Ascending aorta (tissue), 2 donors: ENCODE data around the gene SAXO2. TPM values are rescaled to one million over a fixed set of nuclear protein-coding genes. Genes with fewer than 3 reads are reported as not detected.
A peak's percentile ranks its signal among the peaks of the same experiment; 100 is the strongest.
"Not testable (repeated sequence)": the region's sequence is repeated elsewhere in the genome, so short reads cannot be mapped to it uniquely, and the experiment has no call there.

Source experiments
- DNase-seq, 2 donors: peaks; one replicate each; pipeline ENCODE4 v3.0.0-alpha.2; 2019; ENCODE audit warnings: low spot score in 2 of 2
- H3K27ac ChIP-seq, 2 donors: fragments of 200-600 bp; sonication (generic); one replicate each; pipeline ENCODE4 v1.5.1; 2016 to 2017; ENCODE audit warnings: mild to moderate bottlenecking in 1 of 2
- H3K27me3 ChIP-seq: fragments of 200-600 bp; sonication (generic); one replicate; pipeline ENCODE4 v1.5.1; 2017
- H3K36me3 ChIP-seq, 2 donors: fragments of 200-600 bp; sonication (generic); one replicate each; pipeline ENCODE4 v1.5.1; 2016
- H3K4me1 ChIP-seq, 2 donors: fragments of 200-600 bp; sonication (generic); one replicate each; pipeline ENCODE4 v1.5.1; 2016 to 2017; ENCODE audit warnings: mild to moderate bottlenecking in 1 of 2
- H3K4me3 ChIP-seq, 2 donors: fragments of 200-600 bp; sonication (generic); one replicate each; pipeline ENCODE4 v1.5.1; 2016 to 2017; ENCODE audit warnings: mild to moderate bottlenecking in 1 of 2
- H3K9me3 ChIP-seq, 2 donors: fragments of 200-600 bp; sonication (generic); one replicate each; pipeline ENCODE4 v1.5.1; 2016
- intact Hi-C: fragments of 100-400 bp; cut with DNase I; formaldehyde crosslinking; loops from one replicate; pipeline ENCODE4 v1.15.1; 2023
- total RNA-seq: library from RNA; depleted of rRNA; stranded (reverse); fragments of >200 nt; gene quantifications from one replicate; pipeline ENCODE4 v1.1.0, GENCODE V29; 2016
- TF ChIP-seq, protein P1 (sequence below), 3 experiments: fragments of 200-600 bp in 2 of 3; fragments of 450-650 bp in 1 of 3; sonication (generic) in 2 of 3; IDR thresholded peaks; one replicate each; pipeline ENCODE4 v1.5.1; 2016 to 2019; ENCODE audit warnings: antibody characterized with exemption in 3 of 3, mild to moderate bottlenecking in 1 of 3, moderate library complexity in 1 of 3

The SAXO2 gene, protein sequence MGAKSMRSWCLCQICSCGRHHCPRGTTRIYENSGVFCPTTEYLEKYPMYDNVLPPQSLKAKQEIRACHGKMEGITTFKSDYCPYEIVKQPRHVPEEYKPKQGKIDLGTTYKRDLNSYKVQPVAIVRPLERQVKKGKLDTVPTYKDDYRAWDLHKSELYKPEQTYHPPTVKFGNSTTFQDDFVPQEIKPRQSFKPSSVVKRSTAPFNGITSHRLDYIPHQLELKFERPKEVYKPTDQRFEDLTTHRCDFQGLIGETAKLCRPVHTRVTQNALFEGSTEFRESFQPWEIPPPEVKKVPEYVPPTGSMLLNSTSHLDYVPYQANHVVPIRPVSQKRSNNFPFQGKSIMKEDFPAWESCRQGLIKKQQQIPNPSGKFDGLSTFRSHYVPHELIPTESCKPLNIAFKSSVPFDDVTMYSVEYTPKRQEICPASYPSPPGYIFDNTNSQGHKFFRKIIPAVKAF
- total RNA-seq = not detected

DNA sequence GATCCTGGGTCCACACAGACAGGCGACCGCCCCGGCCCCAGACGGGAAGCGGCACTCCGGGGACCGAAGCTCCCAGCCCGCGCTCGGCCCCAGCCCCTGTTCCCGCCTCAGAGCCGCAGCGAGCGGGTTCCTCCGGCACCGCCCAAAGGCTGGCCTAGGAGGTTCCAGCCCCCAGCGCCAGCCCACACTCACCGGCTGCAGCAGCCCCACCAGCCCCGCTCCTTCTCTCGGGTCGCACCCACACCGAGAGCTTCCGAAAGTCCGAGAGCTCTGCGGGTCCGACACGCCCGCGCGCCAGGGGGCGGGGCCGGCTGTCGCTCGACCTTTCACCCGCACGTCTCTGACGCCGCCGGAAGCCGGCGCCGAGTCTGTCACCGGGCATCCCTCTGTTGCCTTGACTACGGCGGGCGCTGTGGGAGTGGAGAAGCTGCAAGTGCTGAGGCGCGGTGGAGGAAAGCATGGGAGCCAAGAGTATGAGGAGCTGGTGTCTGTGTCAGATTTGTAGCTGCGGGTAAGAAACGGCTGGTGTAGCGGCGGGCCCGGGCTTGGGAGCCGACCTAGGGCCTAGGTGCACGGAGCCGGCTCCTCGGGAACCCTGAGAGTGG lies at the start of gene SAXO2, which contains the start of gene EFL1:
SAXO2 (plus strand) TSS at position 397 of the 605 bp plus-strand sequence; CDS start at position 459, 62 bp downstream.
EFL1 (minus strand) TSS at position 313 of the 605 bp plus-strand sequence. CDS start 956 bp downstream, outside the sequence.
- peak within 1 kb of the TSS; percentile 82 to 89 for H3K4me3 ChIP-seq
- H3K9me3 ChIP-seq = no peaks in the 10 kb centered on the region
- peak within 1 kb of the TSS; percentile 68 to 71 for H3K27ac ChIP-seq
- no peaks in the 10 kb centered on the region for H3K27me3 ChIP-seq
- H3K36me3 ChIP-seq = peaks cover 3 to 9% of the 10 kb centered on the region in 2 donors
- intact Hi-C loops = loop anchor here (2.0 to 10.0 kb wide), 3 partner anchors 216 to 940 kb away; partner anchors contain the start of genes MEX3B, RPS17 and STARD5
- peaks cover 2 to 18% of the 10 kb centered on the region in 2 donors for H3K4me1 ChIP-seq
- peak; percentile 77 to 96 for DNase-seq
- TF ChIP-seq, protein P1, sequence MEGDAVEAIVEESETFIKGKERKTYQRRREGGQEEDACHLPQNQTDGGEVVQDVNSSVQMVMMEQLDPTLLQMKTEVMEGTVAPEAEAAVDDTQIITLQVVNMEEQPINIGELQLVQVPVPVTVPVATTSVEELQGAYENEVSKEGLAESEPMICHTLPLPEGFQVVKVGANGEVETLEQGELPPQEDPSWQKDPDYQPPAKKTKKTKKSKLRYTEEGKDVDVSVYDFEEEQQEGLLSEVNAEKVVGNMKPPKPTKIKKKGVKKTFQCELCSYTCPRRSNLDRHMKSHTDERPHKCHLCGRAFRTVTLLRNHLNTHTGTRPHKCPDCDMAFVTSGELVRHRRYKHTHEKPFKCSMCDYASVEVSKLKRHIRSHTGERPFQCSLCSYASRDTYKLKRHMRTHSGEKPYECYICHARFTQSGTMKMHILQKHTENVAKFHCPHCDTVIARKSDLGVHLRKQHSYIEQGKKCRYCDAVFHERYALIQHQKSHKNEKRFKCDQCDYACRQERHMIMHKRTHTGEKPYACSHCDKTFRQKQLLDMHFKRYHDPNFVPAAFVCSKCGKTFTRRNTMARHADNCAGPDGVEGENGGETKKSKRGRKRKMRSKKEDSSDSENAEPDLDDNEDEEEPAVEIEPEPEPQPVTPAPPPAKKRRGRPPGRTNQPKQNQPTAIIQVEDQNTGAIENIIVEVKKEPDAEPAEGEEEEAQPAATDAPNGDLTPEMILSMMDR (IDR thresholded peaks at IDR 0.05) = no peak

DNA sequence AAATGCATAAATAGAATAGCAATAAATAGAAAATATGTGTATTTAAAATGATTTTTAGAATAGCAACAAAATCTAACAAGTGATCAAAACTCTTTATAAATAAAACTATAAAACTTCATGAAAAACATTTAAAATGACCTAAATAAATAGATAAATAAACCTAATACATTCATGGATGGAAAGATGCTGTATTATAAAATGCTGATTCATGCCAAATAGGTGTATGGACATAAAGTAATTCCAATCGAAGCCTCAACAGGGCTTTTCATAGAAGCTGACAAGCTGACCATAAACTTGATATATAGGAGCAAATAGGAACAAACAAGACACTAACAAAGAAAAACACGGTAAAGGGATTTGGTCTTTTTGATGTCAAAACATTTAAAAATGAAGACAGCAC lies 46.5 kb upstream of the SAXO2 start:
- H3K4me1 ChIP-seq, H3K9me3 ChIP-seq, intact Hi-C loops, H3K4me3 ChIP-seq, DNase-seq, H3K27me3 ChIP-seq, H3K27ac ChIP-seq: not testable (repeated sequence)
- peaks cover 0 to 15% of the 10 kb centered on the region in 2 donors for H3K36me3 ChIP-seq

DNA sequence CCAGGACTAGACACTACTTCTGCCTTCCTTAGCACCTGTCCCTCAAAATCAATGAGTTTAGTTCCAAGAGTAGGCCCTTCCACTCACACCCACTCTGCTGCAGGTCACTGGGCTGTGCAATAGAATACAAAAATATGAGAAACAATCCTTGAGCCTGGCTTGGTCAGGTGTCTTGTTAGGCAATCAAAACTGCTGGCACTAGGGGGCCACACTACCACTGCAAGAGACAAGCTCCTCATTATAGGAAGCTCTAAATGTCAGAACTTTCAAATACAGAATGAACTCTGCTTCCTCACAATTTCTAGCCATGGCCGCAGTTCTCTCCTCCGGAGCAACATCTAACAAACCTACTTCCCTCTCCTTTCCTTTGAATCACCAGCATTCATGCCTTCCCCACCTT lies 41.1 kb upstream of the SAXO2 start:
- H3K36me3 ChIP-seq = peaks cover 0 to 11% of the 10 kb centered on the region in 2 donors
- H3K9me3 ChIP-seq, intact Hi-C loops, H3K4me3 ChIP-seq, DNase-seq, H3K27ac ChIP-seq, H3K27me3 ChIP-seq, H3K4me1 ChIP-seq: not testable (repeated sequence)

DNA sequence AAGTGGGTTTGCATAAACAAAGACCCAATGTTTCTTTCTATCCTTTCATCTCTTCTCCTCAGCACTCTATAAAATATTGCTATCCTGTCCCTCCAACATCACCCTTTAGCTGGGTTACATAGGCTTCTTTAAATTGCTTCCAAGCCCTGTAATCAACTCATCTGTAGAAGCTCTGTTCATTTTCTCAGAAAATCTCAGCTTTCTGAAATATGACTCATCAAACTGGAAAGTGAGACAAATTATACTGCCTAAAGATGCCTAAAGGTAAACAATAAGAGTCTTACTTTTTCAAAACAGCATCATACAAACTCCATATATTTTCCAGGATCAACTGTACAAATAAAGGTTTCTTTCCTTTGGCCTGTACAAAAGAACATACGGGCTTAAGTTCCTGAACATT lies 33.9 kb upstream of the SAXO2 start:
- Histone ChIP-seq H3K9me3 (no peaks in the 10 kb centered on the region), H3K36me3 (peaks cover 0 to 17% of the 10 kb centered on the region in 2 donors), H3K27ac (no peak overlapping the region), H3K27me3 (no peaks in the 10 kb centered on the region), H3K4me3 (no peak overlapping the region), H3K4me1 (no peaks in the 10 kb centered on the region)
- TF ChIP-seq, protein P1 (IDR thresholded peaks at IDR 0.05) = no peak
- no peak for DNase-seq
- intact Hi-C loops = no loop called here

DNA sequence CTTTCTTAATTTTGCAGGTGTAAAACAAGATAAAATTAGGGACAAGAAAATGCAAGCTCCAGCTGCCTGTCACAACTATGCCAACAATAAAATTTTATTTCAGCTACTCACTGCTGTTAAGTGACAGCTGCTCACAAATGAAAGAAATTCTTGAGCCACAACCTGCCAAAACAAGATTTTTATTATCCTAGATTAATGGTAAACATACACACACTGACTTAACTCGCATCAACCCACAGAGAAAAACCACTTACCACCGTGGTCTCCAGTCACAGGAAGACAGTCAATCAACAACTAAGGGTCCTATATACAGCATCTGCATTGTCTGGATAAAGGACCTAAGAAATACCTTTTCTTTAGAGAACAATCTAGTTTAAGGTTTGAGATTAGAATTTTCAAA lies 31.4 kb upstream of the SAXO2 start:
- TF ChIP-seq, protein P1 (IDR thresholded peaks at IDR 0.05) = no peak
- DNase-seq = no peak
- Histone ChIP-seq H3K4me3 (no peak overlapping the region), H3K27ac (no peak overlapping the region), H3K36me3 (peaks cover 0 to 17% of the 10 kb centered on the region in 2 donors), H3K4me1 (no peaks in the 10 kb centered on the region), H3K27me3 (no peaks in the 10 kb centered on the region), H3K9me3 (no peaks in the 10 kb centered on the region)
- intact Hi-C loops = no loop called here

DNA sequence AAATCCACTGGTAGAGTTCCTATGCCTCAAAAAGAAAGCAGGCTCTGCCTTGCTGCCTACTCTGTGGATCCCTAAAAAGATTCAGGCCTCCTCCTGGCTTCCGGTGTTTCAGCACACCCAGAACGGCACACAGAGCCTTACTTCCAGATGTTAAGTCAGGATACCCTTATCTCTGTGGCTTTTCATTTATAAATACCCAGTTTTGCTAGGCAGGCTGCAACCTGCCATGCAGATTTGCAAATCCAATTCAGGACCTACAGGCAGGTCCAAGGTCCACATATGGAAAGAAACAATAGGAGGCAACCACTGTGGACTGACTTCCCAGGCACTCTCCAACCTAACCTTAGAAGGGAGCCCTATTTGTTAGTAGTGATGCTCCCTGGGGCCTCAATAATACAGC lies 30.8 kb upstream of the SAXO2 start:
- H3K9me3 ChIP-seq = no peaks in the 10 kb centered on the region
- no peak overlapping the region for H3K27ac ChIP-seq
- H3K4me3 ChIP-seq = no peak overlapping the region
- H3K27me3 ChIP-seq = no peaks in the 10 kb centered on the region
- no peaks in the 10 kb centered on the region for H3K4me1 ChIP-seq
- TF ChIP-seq, protein P1 (IDR thresholded peaks at IDR 0.05) = no peak
- peaks cover 0 to 17% of the 10 kb centered on the region in 2 donors for H3K36me3 ChIP-seq
- no peak for DNase-seq
- intact Hi-C loops = no loop called here

DNA sequence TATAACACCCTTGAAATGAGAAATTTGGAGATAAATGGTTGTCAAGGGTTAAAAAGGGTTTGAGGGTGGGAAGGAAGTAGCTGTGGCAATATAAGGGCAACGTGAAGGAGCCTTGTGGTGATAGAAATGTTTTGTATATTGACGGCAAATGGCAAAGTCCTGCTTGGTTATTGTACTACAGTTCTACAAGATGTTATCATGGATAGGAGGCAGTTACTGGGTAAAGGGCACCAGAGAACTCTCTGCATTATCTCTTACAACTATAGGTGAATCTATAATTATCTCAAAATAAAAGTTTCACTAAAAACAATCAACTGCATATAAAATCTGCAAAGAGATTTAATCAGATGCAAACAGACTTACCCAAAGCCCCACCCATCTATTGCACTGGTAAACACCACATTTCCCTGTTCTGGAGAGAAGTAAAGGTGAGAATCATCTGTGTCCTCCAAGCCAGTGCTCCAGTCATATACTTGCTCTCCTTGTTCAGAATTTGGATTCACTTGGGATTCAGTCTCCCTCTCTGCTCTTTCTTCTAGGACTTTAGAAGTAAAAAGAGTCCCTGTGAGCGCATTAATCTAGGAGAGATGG lies 24.6 kb upstream of the SAXO2 start:
- H3K27ac ChIP-seq, H3K27me3 ChIP-seq, H3K4me1 ChIP-seq, H3K4me3 ChIP-seq, DNase-seq, intact Hi-C loops, H3K9me3 ChIP-seq: not testable (repeated sequence)
- peaks cover 20% of the 10 kb centered on the region in 2 donors for H3K36me3 ChIP-seq
